OCI-LY1 (cell line): ENCODE results near the gene TXNDC9.

ENCODE experiments used
- CTCF ChIP-seq: fragments of 200-600 bp; sonication (generic), shearing (Covaris generic); IDR thresholded peaks from 2 replicates; pipeline ENCODE4 v1.5.1; 2017; ENCODE audit warnings: mild to moderate bottlenecking, antibody characterized with exemption, low read length, moderate library complexity, mixed read lengths
- EZH2 ChIP-seq: fragments of 200-600 bp; sonication (generic), shearing (Covaris generic); IDR thresholded peaks from 2 replicates; pipeline ENCODE4 v1.8.0; 2017; ENCODE audit warnings: borderline replicate concordance, mixed run types, mild to moderate bottlenecking, antibody characterized with exemption, low read length, moderate library complexity, mixed read lengths

GRCh38 chr2:99317161-99317872, 18.8 kb downstream of the TXNDC9 start:
- TF ChIP-seq CTCF (no peak), EZH2 (no peak)
